H9 (cell line): Measurements from ENCODE around the gene PHETA1. TPM values are rescaled to one million over a fixed set of nuclear protein-coding genes. Genes with fewer than 3 reads are reported as not detected.
"Not testable (repeated sequence)": the region's sequence is repeated elsewhere in the genome, so short reads cannot be mapped to it uniquely, and the experiment has no call there.

Experiments used
- DNase-seq: peaks from one replicate; pipeline ENCODE4 v3.0.0-alpha.2; 2017
- H2AFZ ChIP-seq: one replicate; pipeline ENCODE4 v1.6.1; 2013; ENCODE audit warnings: mild to moderate bottlenecking, low read length, control low read depth, moderate library complexity
- H2AK5ac ChIP-seq: 2 replicates; pipeline ENCODE4 v1.6.1; 2013; ENCODE audit warnings: low read length, control low read depth, mixed read lengths; ENCODE audit not compliant: insufficient read length
- H2BK120ac ChIP-seq: one replicate; pipeline ENCODE4 v1.6.1; 2013; ENCODE audit warnings: low read depth, mild to moderate bottlenecking, low read length, control low read depth, inconsistent platforms; ENCODE audit not compliant: poor library complexity, severe bottlenecking
- H2BK12ac ChIP-seq: 2 replicates; pipeline ENCODE4 v1.6.1; 2013; ENCODE audit warnings: low read length, control low read depth, mixed read lengths, low read depth; ENCODE audit not compliant: insufficient read length
- H2BK15ac ChIP-seq: 2 replicates; pipeline ENCODE4 v1.6.1; 2013; ENCODE audit warnings: low read depth, low read length, control low read depth
- H2BK20ac ChIP-seq: one replicate; pipeline ENCODE4 v1.6.1; 2013; ENCODE audit warnings: low read depth, mild to moderate bottlenecking, low read length, control low read depth, inconsistent platforms; ENCODE audit not compliant: poor library complexity, severe bottlenecking
- H2BK5ac ChIP-seq: 2 replicates; pipeline ENCODE4 v1.6.1; 2013; ENCODE audit warnings: low read length, control low read depth, mixed read lengths; ENCODE audit not compliant: insufficient read length
- H3K14ac ChIP-seq: 2 replicates; pipeline ENCODE4 v1.6.1; 2013; ENCODE audit warnings: low read length, control low read depth; ENCODE audit not compliant: insufficient read depth
- H3K18ac ChIP-seq: 2 replicates; pipeline ENCODE4 v1.6.1; 2013; ENCODE audit warnings: low read depth, mild to moderate bottlenecking, mixed read lengths, low read length, control low read depth; ENCODE audit not compliant: insufficient read length
- H3K23ac ChIP-seq: 2 replicates; pipeline ENCODE4 v1.6.1; 2013; ENCODE audit warnings: low read length, control low read depth, mixed read lengths, low read depth; ENCODE audit not compliant: insufficient read length
- H3K23me2 ChIP-seq: 2 replicates; pipeline ENCODE4 v1.6.1; 2013; ENCODE audit warnings: low read depth, mild to moderate bottlenecking, mixed read lengths, low read length, control low read depth; ENCODE audit not compliant: insufficient read length, poor library complexity, severe bottlenecking
- H3K27ac ChIP-seq: 2 replicates; pipeline ENCODE4 v1.5.1; 2013; ENCODE audit warnings: low read length, control low read depth, mixed read lengths, low read depth; ENCODE audit not compliant: insufficient read length
- H3K27me3 ChIP-seq: 2 replicates; pipeline ENCODE4 v1.6.1; 2013; ENCODE audit warnings: low read length, control low read depth, inconsistent platforms; ENCODE audit not compliant: insufficient read depth
- H3K4ac ChIP-seq: 2 replicates; pipeline ENCODE4 v1.6.1; 2013; ENCODE audit warnings: low read depth, mild to moderate bottlenecking, control low read depth, inconsistent platforms, low read length, moderate library complexity
- H3K4me1 ChIP-seq: 2 replicates; pipeline ENCODE4 v1.6.1; 2013; ENCODE audit warnings: low read length, control low read depth, inconsistent platforms; ENCODE audit not compliant: insufficient read depth
- H3K4me2 ChIP-seq: 2 replicates; pipeline ENCODE4 v1.6.1; 2013; ENCODE audit warnings: low read length, control low read depth, mixed read lengths; ENCODE audit not compliant: insufficient read length, insufficient read depth
- H3K56ac ChIP-seq: 2 replicates; pipeline ENCODE4 v1.6.1; 2013; ENCODE audit warnings: low read depth, mild to moderate bottlenecking, mixed read lengths, low read length, control low read depth; ENCODE audit not compliant: insufficient read length
- H3K79me1 ChIP-seq: 2 replicates; pipeline ENCODE4 v1.6.1; 2013; ENCODE audit warnings: low read depth, mild to moderate bottlenecking, moderate library complexity, low read length, control low read depth, inconsistent platforms; ENCODE audit not compliant: insufficient read depth, poor library complexity, severe bottlenecking
- H3K79me2 ChIP-seq: 2 replicates; pipeline ENCODE4 v1.6.1; 2013; ENCODE audit warnings: low read length, control low read depth, inconsistent platforms; ENCODE audit not compliant: insufficient read depth
- H3K9ac ChIP-seq: 2 replicates; pipeline ENCODE4 v1.6.1; 2013; ENCODE audit warnings: low read length, control low read depth, mixed read lengths; ENCODE audit not compliant: insufficient read length; ENCODE audit errors: extremely low read depth
- H3K9me3 ChIP-seq: one replicate; pipeline ENCODE4 v1.6.1; 2013; ENCODE audit warnings: low read depth, low read length, inconsistent platforms; ENCODE audit not compliant: control insufficient read depth
- H3T11ph ChIP-seq: one replicate; pipeline ENCODE4 v1.6.1; 2013; ENCODE audit warnings: mild to moderate bottlenecking, low read length, control low read depth, inconsistent platforms
- H4K20me1 ChIP-seq: one replicate; pipeline ENCODE4 v1.6.1; 2013; ENCODE audit not compliant: control insufficient read depth, insufficient read length, insufficient read depth
- H4K5ac ChIP-seq: 2 replicates; pipeline ENCODE4 v1.6.1; 2013; ENCODE audit warnings: low read depth, mild to moderate bottlenecking, mixed read lengths, low read length, control low read depth; ENCODE audit not compliant: insufficient read length
- H4K8ac ChIP-seq: replicated peaks from 2 replicates; pipeline ENCODE4 v1.6.1; 2013; ENCODE audit warnings: low read length, control low read depth, mixed read lengths, low read depth; ENCODE audit not compliant: insufficient read length
- H4K91ac ChIP-seq: 2 replicates; pipeline ENCODE4 v1.6.1; 2013; ENCODE audit warnings: low read depth, mild to moderate bottlenecking, moderate library complexity, mixed read lengths, low read length, control low read depth; ENCODE audit not compliant: insufficient read length
- H3K27ac Mint-ChIP-seq, 3 experiments: 2 replicates in 2 of 3; 3 replicates in 1 of 3; pipeline ENCODE4 v1.8.0; 2020 to 2021; ENCODE audit warnings: mixed read lengths in 3 of 3, mild to moderate bottlenecking in 1 of 3, moderate library complexity in 1 of 3
- H3K27me3 Mint-ChIP-seq: 2 replicates; pipeline ENCODE4 v1.8.0; 2021; ENCODE audit warnings: low read depth, mild to moderate bottlenecking, moderate library complexity, mixed read lengths
- H3K36me3 Mint-ChIP-seq, 3 experiments: 2 replicates in 2 of 3; 3 replicates in 1 of 3; pipeline ENCODE4 v1.8.0; 2020 to 2021; ENCODE audit warnings: low read depth in 3 of 3, mixed read lengths in 3 of 3; ENCODE audit not compliant: insufficient read depth in 1 of 3
- H3K4me1 Mint-ChIP-seq, 2 experiments: 2 replicates each; pipeline ENCODE4 v1.8.0; 2020; ENCODE audit warnings: mixed read lengths in 2 of 2
- H3K4me3 Mint-ChIP-seq, 2 experiments: 2 replicates in 1 of 2; 3 replicates in 1 of 2; pipeline ENCODE4 v1.8.0; 2020 to 2021; ENCODE audit warnings: mild to moderate bottlenecking in 2 of 2, mixed read lengths in 2 of 2, moderate library complexity in 1 of 2
- H3K9me3 Mint-ChIP-seq, 2 experiments: 2 replicates in 1 of 2; 3 replicates in 1 of 2; pipeline ENCODE4 v1.8.0; 2020; ENCODE audit warnings: mild to moderate bottlenecking in 2 of 2, mixed read lengths in 2 of 2, moderate library complexity in 1 of 2
- WGBS: extraction: QIAGEN DNeasy Blood & Tissue Kit; methylation state at CpG from one replicate; pipeline ENCODE4 v1.1.7; 2013; ENCODE audit warnings: missing lambda C conversion rate, low lambda C conversion rate, mixed read lengths; ENCODE audit not compliant: insufficient read length; ENCODE audit errors: extremely low coverage; 5-methylcytosine and 5-hydroxymethylcytosine counted together
- total RNA-seq: library from RNA; stranded (reverse); gene quantifications from 2 replicates; pipeline ENCODE4 v1.2.1, GENCODE V29; 2021
- TF ChIP-seq, protein P1 (sequence below): fragments of 200-600 bp; sonication (generic); conservative IDR thresholded peaks from 3 replicates; pipeline ENCODE4 v1.8.0; 2021; ENCODE audit warnings: antibody characterized with exemption, mild to moderate bottlenecking

PHETA1 gene
- total RNA-seq, 1 experiment from 2014 or later: 13.1 TPM

DNA sequence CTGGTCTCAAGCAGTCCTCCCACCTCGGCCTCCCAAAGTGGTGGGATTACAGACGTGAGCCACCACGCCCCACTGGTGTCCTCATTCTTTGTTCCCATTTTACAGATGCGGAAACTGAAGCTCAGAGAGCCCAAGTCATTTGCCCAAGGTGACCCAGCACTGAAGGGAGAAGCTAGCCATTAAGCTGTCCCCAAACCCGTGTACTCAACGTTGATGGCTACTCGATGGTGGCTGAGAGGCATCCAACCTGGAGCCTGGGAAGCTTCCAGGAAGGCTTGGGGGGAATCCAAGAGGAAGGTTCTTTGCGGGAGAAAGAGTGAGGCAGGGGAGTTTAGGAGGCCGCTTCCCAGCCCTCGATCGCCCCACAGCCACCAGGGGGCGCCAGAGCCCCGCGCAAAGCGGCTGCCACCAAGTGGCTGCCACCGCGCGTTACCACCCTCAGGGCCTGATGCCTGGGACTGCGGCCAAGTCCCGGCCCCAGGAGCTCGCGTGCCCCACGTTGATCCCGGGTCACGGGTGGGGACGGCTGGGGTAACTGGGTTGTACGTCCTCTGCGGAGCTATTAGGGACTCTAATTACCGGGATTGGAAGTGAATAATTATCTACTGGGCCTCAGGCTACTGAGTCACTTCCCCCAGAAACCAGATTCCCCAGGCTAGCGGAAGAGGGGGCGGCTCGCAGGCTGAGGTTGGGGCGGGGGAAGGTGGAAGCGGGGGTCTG is 28.0 kb upstream of the PHETA1 start:
- H3K4me3 Mint-ChIP-seq: no peak overlapping the region
- no peak overlapping the region for H3K4me2 ChIP-seq

DNA sequence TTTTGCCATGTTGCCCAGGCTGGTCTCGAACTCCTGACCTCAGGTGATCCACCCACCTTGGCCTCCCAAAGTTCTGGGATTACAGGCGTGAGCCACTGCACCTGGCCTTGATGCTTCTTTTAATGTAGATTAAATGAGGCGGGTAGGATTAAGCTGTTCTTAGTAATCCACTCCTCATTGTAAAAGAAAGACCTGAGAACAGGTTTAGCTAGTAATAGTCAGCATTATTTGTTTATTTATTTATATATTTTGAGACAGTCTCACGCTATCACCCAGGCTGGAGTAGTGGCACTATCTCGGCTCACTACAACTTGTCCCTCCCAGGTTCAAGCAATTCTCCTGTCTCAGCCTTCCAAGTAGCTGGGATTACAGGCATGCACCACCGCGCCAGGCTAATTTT is 27.4 kb upstream of the PHETA1 start:
- not testable (repeated sequence) for H2BK20ac ChIP-seq, H3K9me3 ChIP-seq, H2BK120ac ChIP-seq, H3K23me2 ChIP-seq, H3K18ac ChIP-seq, H3K4me2 ChIP-seq, H3K4me3 Mint-ChIP-seq, H3K79me1 ChIP-seq, H2BK15ac ChIP-seq, H4K5ac ChIP-seq, H4K91ac ChIP-seq, H3K14ac ChIP-seq, H2BK5ac ChIP-seq, H3K27me3 ChIP-seq, H2BK12ac ChIP-seq, H3K4me1 ChIP-seq, H4K8ac ChIP-seq, H3K56ac ChIP-seq, H3T11ph ChIP-seq, DNase-seq, H3K27ac ChIP-seq, H3K4ac ChIP-seq, H3K79me2 ChIP-seq, H2AFZ ChIP-seq, H3K23ac ChIP-seq, H3K4me1 Mint-ChIP-seq, H2AK5ac ChIP-seq, H3K9ac ChIP-seq, H4K20me1 ChIP-seq, H3K27me3 Mint-ChIP-seq, H3K36me3 Mint-ChIP-seq, H3K27ac Mint-ChIP-seq, H3K9me3 Mint-ChIP-seq
- WGBS: no CpG with 5 or more reads among the region's 7 CpGs

More for the DNA sequence above, 28.0 kb upstream of the PHETA1 start:
- peaks cover 2% of the 10 kb centered on the region in 2 experiments; a peak in 3 of 4 replicates for H3K4me1 Mint-ChIP-seq
- H4K5ac ChIP-seq: no peak overlapping the region
- no peaks in the 10 kb centered on the region for H3K9me3 ChIP-seq
- H3K23me2 ChIP-seq: no peaks in the 10 kb centered on the region
- no peaks in the 10 kb centered on the region for H3K79me1 ChIP-seq
- H3K14ac ChIP-seq: no peak overlapping the region
- no peak overlapping the region for H2BK20ac ChIP-seq
- DNase-seq: peak; percentile 91
- no peak overlapping the region for H2BK12ac ChIP-seq
- no peak overlapping the region for H4K91ac ChIP-seq
- H3K9ac ChIP-seq: no peak overlapping the region
- H2BK5ac ChIP-seq: no peak overlapping the region
- H3K4me1 ChIP-seq: no peaks in the 10 kb centered on the region
- no peak overlapping the region for H3K56ac ChIP-seq
- no peak overlapping the region for H3K27ac ChIP-seq
- no peaks in the 10 kb centered on the region for H3K36me3 Mint-ChIP-seq
- no peak overlapping the region for H3K4ac ChIP-seq
- H2AK5ac ChIP-seq: no peak overlapping the region
- no peak overlapping the region for H3K23ac ChIP-seq
- no peaks in the 10 kb centered on the region; the same call in 1 of the 2 replicates for H3K27me3 ChIP-seq
- H4K20me1 ChIP-seq: no peaks in the 10 kb centered on the region
- H2BK120ac ChIP-seq: no peak overlapping the region
- TF ChIP-seq, protein P1, sequence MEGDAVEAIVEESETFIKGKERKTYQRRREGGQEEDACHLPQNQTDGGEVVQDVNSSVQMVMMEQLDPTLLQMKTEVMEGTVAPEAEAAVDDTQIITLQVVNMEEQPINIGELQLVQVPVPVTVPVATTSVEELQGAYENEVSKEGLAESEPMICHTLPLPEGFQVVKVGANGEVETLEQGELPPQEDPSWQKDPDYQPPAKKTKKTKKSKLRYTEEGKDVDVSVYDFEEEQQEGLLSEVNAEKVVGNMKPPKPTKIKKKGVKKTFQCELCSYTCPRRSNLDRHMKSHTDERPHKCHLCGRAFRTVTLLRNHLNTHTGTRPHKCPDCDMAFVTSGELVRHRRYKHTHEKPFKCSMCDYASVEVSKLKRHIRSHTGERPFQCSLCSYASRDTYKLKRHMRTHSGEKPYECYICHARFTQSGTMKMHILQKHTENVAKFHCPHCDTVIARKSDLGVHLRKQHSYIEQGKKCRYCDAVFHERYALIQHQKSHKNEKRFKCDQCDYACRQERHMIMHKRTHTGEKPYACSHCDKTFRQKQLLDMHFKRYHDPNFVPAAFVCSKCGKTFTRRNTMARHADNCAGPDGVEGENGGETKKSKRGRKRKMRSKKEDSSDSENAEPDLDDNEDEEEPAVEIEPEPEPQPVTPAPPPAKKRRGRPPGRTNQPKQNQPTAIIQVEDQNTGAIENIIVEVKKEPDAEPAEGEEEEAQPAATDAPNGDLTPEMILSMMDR: peak; percentile 100
- no peak overlapping the region for H3K18ac ChIP-seq
- WGBS: no CpG with 5 or more reads among the region's 34 CpGs
- H3K79me2 ChIP-seq: no peaks in the 10 kb centered on the region
- no peak overlapping the region for H2BK15ac ChIP-seq
- no peaks in the 10 kb centered on the region for H3K9me3 Mint-ChIP-seq
- H4K8ac ChIP-seq: no peak overlapping the region
- H3K27me3 Mint-ChIP-seq: no peaks in the 10 kb centered on the region; the same call in 1 of the 2 replicates
- no peak overlapping the region for H3K27ac Mint-ChIP-seq
- H3T11ph ChIP-seq: no peak overlapping the region
- no peak overlapping the region for H2AFZ ChIP-seq
